Fibroblast of lung (primary cell): ENCODE data around the gene PRSS33.

Experiments used
- EZH2 ChIP-seq: IDR thresholded peaks from 2 replicates; pipeline ENCODE4 v1.5.1; 2012; ENCODE audit warnings: low read length, control low read depth, mild to moderate bottlenecking; ENCODE audit errors: missing control alignments
- TF ChIP-seq, protein P1 (sequence below), 2 donors: IDR thresholded peaks in 1 of 2; conservative IDR thresholded peaks in 1 of 2; 1 replicate in 1 of 2; 2 replicates in 1 of 2; pipeline ENCODE4 v1.5.1; 2011 to 2012; ENCODE audit warnings: low read length in 2 of 2, control low read depth in 1 of 2, inconsistent platforms in 1 of 2, low read depth in 1 of 2, mild to moderate bottlenecking in 1 of 2

DNA sequence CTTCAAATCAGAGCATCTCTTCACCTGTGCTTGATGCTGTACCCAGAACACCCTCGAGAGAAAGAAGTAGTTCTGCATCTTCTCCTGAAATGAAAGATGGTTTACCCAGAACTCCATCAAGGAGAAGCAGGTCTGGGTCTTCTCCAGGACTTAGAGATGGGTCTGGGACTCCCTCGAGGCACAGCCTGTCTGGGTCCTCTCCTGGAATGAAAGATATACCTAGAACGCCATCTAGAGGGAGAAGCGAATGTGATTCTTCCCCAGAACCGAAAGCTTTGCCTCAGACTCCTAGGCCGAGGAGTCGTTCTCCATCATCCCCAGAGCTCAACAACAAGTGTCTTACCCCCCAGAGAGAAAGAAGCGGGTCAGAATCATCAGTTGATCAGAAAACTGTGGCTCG lies 22.6 kb downstream of the PRSS33 start:
- TF ChIP-seq, protein P1, sequence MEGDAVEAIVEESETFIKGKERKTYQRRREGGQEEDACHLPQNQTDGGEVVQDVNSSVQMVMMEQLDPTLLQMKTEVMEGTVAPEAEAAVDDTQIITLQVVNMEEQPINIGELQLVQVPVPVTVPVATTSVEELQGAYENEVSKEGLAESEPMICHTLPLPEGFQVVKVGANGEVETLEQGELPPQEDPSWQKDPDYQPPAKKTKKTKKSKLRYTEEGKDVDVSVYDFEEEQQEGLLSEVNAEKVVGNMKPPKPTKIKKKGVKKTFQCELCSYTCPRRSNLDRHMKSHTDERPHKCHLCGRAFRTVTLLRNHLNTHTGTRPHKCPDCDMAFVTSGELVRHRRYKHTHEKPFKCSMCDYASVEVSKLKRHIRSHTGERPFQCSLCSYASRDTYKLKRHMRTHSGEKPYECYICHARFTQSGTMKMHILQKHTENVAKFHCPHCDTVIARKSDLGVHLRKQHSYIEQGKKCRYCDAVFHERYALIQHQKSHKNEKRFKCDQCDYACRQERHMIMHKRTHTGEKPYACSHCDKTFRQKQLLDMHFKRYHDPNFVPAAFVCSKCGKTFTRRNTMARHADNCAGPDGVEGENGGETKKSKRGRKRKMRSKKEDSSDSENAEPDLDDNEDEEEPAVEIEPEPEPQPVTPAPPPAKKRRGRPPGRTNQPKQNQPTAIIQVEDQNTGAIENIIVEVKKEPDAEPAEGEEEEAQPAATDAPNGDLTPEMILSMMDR (conservative IDR thresholded peaks at IDR 0.05 in 1 of 2, IDR thresholded peaks at IDR 0.05 in 1 of 2; ENCODE audit: low read depth in 1 of 2, low read length in 2 of 2) = no peak
- no peak for TF ChIP-seq EZH2
